ENCODE measurements around the gene DLGAP5. TPM values are rescaled to one million over a fixed set of nuclear protein-coding genes. Genes with fewer than 3 reads are reported as not detected.

Gene DLGAP5
- total and polyA plus RNA-seq, 2 of the 13 experiments (the other 11 are each of a cell fraction or from before 2014, with no cell fraction given): 7.7 to 55.8 TPM

DNA sequence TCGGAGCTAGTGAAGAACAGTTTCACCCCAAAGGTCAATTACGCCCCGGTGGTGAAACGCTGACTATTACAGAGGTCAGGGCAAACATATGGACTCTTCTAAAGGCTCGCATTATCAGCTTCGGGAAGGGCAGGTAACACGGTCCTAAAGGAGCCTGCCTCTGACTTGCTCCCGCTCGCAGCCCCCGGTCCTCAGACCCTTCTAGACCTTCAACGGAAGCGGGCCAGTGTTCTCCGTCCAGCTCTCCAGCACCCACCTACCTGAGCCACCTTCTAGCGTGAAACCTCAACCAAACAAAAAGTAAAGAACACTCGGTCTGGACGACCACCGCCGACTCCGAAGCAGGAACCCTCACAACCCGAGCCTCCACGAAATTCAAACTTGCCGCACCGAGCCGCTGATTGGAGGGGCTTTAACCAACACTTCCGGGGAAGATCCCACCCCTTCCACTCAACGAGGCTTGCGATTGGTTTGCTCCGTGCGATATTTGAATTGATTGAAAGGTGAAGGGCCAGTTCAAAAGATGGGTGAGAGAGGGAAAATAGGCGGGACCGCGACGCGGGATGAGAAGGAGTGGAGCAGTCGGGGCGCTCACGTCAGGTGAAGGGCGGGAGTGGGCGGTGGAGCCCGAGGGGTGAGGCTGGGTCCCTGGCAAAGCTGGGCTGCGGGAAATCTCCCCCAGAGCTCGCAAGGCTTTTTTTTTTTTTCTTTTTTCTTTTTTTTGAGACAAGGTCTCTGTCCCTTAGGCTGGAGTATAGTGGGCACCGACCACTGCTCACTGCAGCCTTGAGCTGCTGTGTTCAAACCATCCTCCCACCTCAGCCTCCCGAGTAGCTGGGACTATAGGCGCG lies at the start of gene DLGAP5 (continued):
- TF ChIP-seq, protein P1, sequence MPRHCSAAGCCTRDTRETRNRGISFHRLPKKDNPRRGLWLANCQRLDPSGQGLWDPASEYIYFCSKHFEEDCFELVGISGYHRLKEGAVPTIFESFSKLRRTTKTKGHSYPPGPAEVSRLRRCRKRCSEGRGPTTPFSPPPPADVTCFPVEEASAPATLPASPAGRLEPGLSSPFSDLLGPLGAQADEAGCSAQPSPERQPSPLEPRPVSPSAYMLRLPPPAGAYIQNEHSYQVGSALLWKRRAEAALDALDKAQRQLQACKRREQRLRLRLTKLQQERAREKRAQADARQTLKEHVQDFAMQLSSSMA (CRISPR knock-in tag; IDR thresholded peaks at IDR 0.05): no peak
- TF ChIP-seq ZSCAN20 (CRISPR knock-in tag; IDR thresholded peaks at IDR 0.05; ENCODE audit: borderline replicate concordance): 0 out of 2 replicates have a peak, but pooled peaks have one; percentile 22
- no peak for TF ChIP-seq ZNF597 (CRISPR knock-in tag; IDR thresholded peaks at IDR 0.05)
- peak; percentile 73 for TF ChIP-seq POLR2G (IDR thresholded peaks at IDR 0.05; ENCODE audit: low read depth, low read length)
- TF ChIP-seq GABPB1 (CRISPR knock-in tag; IDR thresholded peaks at IDR 0.05): peak; percentile 95
- TF ChIP-seq ZMAT3 (CRISPR knock-in tag; conservative IDR thresholded peaks at IDR 0.05): 0 out of 2 replicates have a peak, but pooled peaks have one; percentile 42
- TF ChIP-seq REPIN1 (CRISPR knock-in tag; IDR thresholded peaks at IDR 0.05; ENCODE audit: borderline replicate concordance, low read depth): peak; percentile 29; the same call in 1 of the 2 replicates
- no peak for TF ChIP-seq HOXA7 (CRISPR knock-in tag; IDR thresholded peaks at IDR 0.05)
- TF ChIP-seq SRSF4 (IDR thresholded peaks at IDR 0.05; ENCODE audit: low read depth, low read length, poor library complexity, severe bottlenecking): no peak
- TF ChIP-seq GABPA (IDR thresholded peaks at IDR 0.05; ENCODE audit: low read depth, low read length): peak; percentile 73
- peak; percentile 95 for TF ChIP-seq GABPA (CRISPR knock-in tag; IDR thresholded peaks at IDR 0.05; ENCODE audit: low read depth)
- TF ChIP-seq IKZF4 (CRISPR knock-in tag; IDR thresholded peaks at IDR 0.05; ENCODE audit: borderline replicate concordance, low read depth, not compliant biosample characterization): no peak
- no peak for TF ChIP-seq MEF2D (CRISPR knock-in tag; IDR thresholded peaks at IDR 0.05)
- TF ChIP-seq HNRNPK (IDR thresholded peaks at IDR 0.05; ENCODE audit: low read depth, low read length, poor library complexity, severe bottlenecking): no peak
- TF ChIP-seq HMGXB3 (CRISPR knock-in tag; IDR thresholded peaks at IDR 0.05; ENCODE audit: borderline replicate concordance): no peak
- no peak for TF ChIP-seq RAD51 (IDR thresholded peaks at IDR 0.05; ENCODE audit: borderline replicate concordance)
- TF ChIP-seq ZNF639 (CRISPR knock-in tag; conservative IDR thresholded peaks at IDR 0.05): no peak
- peak; percentile 86; the same call in 1 of the 2 replicates for TF ChIP-seq YEATS4 (CRISPR knock-in tag; IDR thresholded peaks at IDR 0.05; ENCODE audit: borderline replicate concordance)
- TF ChIP-seq AKAP8 (CRISPR knock-in tag; IDR thresholded peaks at IDR 0.05): no peak
- peak; percentile 53; the same call in 1 of the 2 replicates for TF ChIP-seq HDAC2 (CRISPR knock-in tag; IDR thresholded peaks at IDR 0.05)
- no peak for TF ChIP-seq AGO2 (optimal IDR thresholded peaks at IDR 0.05; ENCODE audit: low read depth, low read length)
- peak; percentile 19; the same call in 1 of the 2 replicates for TF ChIP-seq ZNF777 (CRISPR knock-in tag; IDR thresholded peaks at IDR 0.05)
